Esophagus muscularis mucosa (tissue), 4 donors: ENCODE measurements around the gene PLEKHD1.

Experiments used
- CTCF ChIP-seq, 3 experiments: fragments of 200-600 bp in 2 of 3; fragments of 450-650 bp in 1 of 3; sonication (generic) in 2 of 3; IDR thresholded peaks; one replicate each; pipeline ENCODE4 v1.5.1; 2017 to 2019; ENCODE audit warnings: antibody characterized with exemption in 3 of 3, mild to moderate bottlenecking in 2 of 3, moderate library complexity in 1 of 3
- EP300 ChIP-seq: sonication (generic); formaldehyde crosslinking; IDR thresholded peaks from one replicate; pipeline ENCODE4 v1.6.1; 2017; ENCODE audit warnings: antibody characterized with exemption
- POLR2A ChIP-seq: fragments of 450-650 bp; IDR thresholded peaks from one replicate; pipeline ENCODE4 v1.6.1; 2017; ENCODE audit warnings: antibody characterized with exemption, moderate library complexity, mild to moderate bottlenecking, low read depth
- POLR2AphosphoS5 ChIP-seq, 2 donors: sonication (generic); formaldehyde crosslinking; IDR thresholded peaks; one replicate each; pipeline ENCODE4 v1.6.1; 2017; ENCODE audit warnings: antibody characterized with exemption in 2 of 2

DNA sequence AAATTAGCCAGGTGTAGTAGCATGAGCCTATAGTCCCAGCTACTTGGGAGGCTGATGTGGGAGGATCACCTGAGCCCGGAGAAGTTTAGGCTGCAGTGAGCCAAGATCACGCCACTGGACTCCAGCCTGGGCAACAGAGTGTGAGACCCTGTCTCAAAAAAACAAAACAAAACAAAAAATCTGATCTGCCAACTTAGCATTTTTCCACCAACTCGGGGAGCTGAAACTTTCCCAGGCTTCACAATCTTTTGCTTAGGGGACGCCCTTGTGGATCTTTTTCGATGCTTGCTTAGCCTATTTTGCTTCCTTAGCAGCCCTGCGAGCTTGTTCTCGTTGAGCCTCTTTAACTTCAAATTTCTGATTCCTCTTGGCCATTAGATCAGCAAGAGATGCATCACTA is 76.3 kb downstream of the PLEKHD1 start:
- TF ChIP-seq CTCF (IDR thresholded peaks at IDR 0.05) (no peak), POLR2A (no peak), EP300 (no peak), POLR2AphosphoS5 (IDR thresholded peaks at IDR 0.05) (no peak)
